Inflammatory macrophage (primary cell): ENCODE measurements around the gene SEPTIN3.
A peak's percentile ranks its signal among the peaks of the same experiment; 100 is the strongest.

Experiments
- DNase-seq, 2 donors: peaks; one replicate each; pipeline ENCODE4 v3.0.0-alpha.2; 2020 to 2022

Gene SEPTIN3

DNA sequence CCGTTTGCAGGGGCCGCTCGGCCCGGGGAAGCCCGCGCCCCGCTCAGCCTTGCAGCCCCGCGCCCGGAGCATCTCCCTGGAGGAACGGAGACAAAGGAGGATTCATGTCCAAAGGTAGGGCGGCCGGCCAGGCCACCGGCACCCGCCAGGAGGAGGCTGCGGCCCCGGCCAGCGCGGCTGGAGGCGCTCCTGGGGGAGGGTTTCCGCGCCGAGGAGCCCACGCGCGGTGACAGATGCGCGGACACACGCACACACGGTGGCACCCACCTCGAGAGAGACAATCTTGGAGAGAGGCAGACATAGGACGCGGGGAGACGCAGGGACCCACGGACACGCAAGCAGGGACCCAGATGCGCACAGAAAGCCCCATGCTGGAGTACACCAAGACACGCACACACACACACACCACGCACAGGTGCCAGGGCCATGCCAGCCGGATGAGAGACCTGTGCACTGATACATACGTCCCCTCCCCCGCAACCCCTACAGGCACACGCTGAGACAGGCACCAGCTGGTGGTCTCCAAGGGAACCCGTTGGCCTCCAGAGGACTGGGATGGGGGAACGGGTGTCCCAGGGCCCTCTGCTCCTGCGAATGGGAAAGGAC is 7.8 kb downstream of the SEPTIN3 start:
- DNase-seq = no peak

DNA sequence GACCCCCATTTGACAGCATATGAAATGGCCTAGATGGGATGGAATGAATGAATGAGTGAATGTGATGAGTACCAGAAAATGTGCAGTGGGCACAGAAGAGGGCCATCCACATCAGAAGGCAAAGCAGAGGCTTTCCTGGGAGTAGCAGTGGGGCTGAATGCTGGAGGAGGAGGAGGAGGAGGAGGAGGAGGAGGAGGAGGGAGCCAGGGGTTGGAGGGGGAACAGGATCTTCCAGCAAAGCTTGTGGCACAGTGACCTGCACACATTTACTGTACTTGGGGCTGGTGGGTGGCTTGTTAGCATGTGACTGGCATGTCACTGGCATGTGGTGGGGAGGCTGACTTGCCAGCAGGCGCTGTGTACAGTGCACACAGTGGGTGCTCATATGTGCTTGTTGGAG is 9.5 kb downstream of the SEPTIN3 start:
- DNase-seq = no peak

DNA sequence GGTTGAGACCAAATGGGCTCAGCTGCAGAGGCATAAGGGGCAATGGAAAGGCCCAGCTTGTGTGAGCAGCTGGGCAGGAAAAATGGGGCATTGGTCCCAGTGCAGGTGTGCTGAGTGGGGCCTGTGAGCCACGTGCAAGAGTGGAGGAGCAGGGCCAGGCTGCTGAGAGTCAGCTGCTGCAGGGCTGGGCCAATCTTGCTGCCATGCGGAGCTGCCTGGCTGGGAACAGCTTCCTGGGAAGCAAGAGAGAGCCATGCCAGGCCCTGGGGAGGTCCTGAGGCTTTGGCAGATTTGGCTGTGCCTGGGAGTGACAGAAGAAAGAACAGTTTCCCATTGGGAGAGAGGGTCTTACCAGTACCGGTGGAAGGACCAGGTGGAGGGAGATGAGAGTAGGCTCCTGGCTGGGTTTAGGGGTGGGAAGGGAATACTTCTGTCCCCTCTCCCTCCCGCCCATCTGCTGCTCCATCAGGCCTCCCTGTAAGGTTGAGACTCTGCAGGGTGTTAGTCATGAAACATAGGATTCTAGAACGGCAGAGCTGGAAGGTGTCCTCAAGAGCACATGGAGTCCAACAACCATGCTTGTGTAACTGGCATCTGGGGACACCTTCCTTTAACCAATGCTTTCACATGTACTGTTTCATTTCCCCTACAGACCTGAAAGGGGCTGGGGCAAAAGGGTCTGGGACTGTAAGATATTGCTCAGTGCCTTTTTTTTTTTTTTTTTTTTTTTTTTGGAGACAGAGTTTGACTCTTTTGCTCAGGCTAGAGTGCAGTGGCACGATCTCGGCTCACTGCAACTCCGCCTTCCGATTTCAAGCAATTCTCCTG is 10.4 kb downstream of the SEPTIN3 start:
- no peak for DNase-seq

DNA sequence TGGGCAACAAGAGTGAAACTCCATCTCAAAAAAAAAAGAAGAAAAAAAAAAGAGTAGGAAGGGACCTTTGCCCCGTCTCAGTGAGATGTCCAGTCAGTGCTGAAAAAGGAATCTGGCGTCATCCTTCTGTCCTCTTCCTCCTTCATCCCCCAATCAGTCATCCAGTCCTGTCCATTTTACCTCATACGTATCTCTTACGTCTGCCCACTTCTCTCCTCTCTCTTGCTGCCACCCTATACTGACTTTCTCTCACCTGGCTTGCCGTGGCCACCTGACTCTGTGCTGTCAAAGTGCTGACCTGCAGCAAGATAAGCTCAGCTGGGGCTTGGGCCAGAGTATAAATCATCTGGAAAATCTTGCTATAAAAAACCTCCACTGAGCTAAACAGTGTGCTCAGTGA is 13.6 kb downstream of the SEPTIN3 start:
- DNase-seq = peak; percentile 23 to 49

DNA sequence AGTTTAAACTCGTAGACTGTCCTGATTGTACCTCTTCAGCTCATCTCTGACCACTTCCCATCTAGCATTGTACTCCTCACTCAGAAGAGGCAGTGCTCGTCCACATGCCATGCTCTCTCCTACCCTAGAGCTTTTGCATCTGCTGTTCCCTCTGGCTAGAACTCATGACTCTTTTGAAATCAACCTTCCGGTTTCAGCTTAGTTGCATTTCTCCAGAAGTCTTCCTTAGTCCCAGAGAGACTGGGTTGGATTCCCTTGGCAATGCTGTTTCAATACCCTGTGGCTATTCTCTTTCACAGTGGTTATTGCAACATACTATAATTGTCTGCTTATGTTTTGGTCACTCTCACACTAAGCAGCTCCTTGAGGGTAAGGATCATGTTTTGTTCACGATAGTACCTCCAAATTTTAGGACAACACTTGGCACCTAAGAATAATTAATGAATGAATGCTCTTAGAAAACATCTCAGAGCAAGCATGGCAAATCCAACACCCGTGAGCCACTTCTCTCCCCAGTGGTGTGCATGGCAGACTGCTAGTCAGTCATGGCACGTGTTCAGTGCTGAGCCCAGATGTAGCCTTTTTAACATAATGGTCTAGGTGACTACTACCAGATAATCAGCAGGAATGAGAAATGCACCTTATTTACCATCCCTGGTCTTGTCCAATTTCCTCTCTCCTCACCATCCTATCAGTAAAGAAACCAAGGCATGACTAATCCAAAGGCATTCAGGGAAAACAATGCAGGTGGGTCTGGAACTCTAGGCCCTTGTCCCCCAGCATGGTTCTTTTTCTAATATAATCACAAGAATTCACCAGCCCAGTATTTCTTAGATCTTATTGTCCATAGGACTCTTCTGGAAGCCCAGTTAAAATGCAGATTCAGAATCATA is 14.5 kb downstream of the SEPTIN3 start:
- peak; percentile 75 to 81 for DNase-seq

DNA sequence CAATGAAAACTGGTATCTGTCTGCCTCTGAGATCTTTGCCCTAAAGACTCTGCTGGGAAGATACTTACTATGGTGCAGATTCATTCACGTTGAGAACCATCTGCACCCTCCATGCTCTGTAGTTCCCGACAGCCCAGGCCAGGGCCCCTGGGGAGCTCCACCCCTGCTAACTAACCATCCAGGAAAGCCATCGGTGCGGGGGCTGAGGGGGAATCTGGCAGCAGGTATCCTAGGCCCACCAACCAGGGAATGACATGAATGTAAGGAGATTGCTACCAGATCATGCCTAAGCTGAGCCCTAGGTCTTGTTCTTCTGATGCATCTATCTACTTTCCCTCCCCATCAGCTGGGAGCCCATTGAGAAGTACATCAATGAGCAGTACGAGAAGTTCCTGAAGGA is 18.0 kb downstream of the SEPTIN3 start:
- no peak for DNase-seq

DNA sequence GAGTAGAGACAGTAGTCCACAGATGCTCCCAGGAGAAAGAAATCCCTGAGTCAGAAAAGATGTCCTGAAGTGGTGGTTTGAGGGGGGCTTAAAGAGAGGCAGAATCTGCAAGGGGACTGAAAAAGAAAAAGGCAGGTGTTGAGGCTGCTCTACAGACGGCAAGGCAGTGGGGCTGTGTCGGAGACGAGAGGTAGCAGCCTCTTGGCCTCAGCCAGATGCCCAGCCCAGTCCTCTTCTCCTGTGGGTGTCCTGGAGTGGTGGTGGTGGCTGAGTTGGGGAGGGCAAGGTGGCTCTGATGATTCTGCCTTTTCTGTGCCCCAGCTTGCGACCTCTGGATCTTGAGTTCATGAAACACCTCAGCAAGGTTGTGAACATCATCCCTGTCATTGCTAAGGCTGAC is 20.0 kb downstream of the SEPTIN3 start:
- no peak for DNase-seq

DNA sequence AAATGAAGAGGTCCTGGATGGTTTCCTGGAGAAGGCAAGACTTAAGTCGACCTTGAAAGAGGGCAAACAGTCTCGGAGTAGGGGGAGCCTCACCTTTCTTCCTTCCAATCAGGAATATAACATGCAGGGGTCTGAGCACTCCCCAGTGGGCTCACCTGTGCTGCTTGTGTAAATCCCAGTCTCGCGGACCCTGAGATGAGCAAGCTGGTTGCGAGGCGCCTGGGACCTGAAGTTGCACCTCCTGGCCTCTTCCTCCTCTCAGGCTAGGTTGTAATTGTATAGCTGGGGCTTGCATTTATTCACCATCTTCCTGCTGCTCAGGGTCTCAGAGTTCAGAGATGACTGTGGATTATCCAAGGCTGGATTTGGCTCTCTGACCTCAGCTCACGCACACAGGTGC is 21.9 kb downstream of the SEPTIN3 start:
- DNase-seq = no peak

DNA sequence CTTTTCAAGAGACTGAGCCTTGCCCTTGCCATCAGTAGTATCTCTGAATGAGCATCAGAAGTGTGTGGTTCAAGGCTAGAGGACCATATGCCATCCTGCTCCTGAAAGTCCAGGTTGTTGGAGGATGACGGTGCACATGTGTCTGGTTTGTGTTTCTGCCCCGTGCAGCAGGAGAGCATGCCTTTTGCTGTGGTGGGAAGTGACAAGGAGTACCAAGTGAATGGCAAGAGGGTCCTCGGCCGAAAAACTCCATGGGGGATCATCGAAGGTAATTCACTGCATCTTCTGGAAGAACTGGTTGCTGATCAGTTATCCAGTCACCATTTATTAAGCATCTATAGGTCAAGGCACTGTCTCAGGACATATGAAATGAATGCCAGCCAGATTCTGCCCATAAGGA is 23.3 kb downstream of the SEPTIN3 start:
- DNase-seq = no peak

DNA sequence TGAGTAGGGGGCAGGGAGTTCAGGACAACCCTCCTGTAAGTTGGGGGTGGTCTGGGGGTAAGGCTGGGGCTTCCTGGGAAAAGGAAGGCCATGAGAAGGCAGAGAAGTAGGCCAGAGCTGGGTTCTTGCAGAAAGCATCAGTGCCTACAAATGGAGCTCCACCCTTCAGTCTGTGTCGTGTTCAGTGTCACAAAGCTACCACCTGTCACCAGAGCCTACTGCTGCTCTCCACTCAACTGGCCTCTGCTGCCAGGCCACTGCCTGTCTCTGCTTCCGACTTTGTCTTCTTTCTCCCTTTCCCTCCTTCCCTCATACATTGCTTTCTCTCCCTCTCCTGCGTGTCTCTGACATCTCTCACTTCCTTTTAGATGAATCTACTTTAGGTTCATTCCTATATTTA is 26.0 kb downstream of the SEPTIN3 start:
- DNase-seq = no peak

DNA sequence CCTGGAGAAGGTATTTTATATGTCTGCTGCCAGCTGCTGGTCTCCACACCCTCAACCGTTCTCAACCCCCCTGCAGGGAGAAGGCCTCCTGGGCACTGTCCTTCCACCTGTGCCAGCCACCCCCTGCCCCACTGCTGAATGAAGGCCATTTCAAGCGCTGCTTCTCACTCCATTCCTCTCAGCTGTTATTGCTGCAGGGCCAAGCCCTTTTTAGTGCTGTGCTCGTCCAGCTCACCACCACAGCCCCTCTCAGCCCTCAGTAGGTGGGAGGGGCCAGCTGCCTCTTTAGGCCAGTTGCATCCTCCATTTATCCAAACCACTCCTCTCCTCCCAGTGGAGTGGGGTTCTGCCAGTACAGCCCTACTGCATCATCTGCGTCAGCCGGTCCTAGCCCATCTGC is 27.6 kb downstream of the SEPTIN3 start:
- DNase-seq = no peak

DNA sequence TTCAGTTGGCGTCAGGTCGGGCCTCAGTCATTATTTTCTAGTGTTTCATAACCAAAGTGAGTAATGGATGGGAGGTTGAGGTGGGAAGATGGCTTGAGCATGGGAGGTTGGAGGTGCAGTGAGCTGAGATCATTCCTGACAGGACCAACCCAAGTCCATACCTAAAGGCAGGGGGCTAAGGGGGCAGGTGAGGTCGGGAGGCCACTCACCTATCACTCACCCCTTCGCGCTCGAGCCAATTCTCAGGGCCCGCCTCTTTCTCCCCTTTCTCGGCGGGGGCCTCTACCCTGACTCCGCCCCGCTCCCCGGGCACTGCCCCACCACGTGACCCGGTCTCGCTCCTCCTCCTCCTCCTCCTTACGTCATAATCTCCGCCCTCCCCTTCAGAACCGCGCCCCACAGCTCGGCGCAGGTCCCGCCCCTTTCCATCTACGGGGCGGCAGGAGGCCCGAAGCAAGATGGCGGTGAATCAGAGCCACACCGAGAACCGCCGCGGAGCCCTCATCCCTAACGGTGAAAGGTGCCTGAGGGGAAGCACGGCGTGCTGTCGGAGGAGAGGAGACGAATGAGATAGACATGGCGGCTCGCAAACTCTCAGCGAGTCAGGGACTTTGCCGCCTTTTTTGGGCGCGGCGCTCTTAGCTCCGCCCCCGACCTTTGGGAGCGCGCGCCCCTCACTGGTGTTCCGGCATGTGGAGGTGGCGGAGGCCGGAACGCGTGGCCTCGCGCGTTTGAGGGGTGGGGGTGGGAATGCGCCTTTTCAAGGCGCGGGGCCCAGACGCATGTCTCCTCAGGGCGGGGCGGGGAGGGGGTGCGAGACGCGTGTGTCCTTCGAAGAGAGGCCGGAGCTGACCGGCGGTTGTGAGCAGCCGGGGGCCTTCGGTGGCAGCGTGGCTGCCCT is 29.4 kb downstream of the SEPTIN3 start, which contains the start of gene WBP2NL:
WBP2NL (plus strand) TSS at position 428 of the 901 bp plus-strand sequence; CDS start at position 459, 31 bp downstream.
- DNase-seq = peak; percentile 91

DNA sequence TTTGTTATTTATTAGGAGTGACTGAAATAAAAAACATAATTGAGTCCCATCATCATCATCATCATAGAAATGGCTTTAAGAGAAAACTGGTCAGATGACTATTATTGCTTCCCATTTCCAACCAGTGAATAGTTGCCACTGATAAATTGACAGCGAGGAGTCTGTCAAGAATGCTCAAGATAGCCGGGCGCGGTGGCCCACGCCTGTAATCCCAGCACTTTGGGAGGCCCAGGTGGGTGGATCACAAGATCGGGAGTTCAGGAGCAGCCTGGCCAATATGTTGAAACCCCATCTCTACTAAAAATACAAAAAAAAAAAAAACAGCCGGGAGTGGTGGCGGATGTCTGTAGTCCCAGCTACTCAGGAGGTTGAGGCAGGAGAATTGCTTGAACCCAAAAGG is 31.2 kb downstream of the SEPTIN3 start:
- no peak for DNase-seq

DNA sequence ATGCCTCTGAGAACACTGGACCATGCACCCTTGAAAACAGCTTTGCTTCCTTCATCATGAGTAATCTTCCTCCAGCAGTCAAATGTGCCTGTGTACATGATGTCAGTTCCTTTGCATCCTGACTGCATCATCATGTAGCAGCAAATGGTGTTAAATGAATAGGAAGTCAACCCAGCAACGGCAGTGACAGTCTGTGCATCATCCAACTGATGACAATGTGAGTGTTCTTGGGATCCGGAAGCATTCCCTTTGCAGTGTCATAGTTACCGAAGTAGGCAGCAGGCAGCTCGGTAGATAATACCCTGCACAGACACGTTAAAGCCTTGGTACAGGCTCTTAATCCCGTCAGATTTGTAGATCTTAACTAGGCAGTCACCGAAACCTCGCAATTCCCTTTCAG is 31.9 kb downstream of the SEPTIN3 start:
- DNase-seq = no peak

DNA sequence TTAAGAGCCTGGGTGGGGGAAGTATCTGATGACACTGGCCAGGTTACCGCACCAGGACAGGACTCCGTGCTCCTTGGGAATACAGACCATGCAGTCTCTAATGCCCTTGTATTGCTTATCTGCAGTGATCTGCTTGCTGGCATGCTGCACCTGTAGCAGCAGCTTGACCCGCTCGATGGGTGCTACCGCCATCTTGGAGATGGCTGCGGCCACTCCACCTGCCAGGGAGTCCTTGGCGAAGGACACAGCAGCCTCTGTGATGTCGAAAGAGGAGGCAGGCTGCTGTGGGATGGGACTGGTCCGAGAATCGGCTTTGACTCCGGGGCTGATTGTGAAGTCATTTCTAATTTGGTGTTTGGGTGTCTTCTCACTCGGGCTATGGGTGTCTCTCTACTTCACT is 32.5 kb downstream of the SEPTIN3 start:
- no peak for DNase-seq

DNA sequence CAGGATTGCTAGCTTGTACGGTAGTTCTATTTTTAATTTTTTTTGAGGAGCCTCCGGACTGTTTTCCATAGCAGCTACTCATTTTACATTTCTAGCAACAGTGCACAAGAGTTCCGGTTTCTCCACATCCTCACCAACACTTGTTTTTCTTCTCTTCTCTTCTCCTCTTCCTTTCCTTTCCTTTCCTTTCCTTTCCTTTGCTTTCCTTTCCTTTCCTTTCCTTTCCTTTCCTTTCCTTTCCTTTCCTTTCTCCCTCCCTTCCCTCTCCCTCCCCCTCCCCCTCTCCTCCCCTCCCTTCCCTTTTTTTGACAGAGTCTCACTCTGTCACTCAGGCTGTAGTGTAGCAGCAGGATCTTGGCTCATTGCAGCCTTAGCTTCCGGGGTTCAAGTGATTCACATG is 38.7 kb downstream of the SEPTIN3 start:
- no peak for DNase-seq

DNA sequence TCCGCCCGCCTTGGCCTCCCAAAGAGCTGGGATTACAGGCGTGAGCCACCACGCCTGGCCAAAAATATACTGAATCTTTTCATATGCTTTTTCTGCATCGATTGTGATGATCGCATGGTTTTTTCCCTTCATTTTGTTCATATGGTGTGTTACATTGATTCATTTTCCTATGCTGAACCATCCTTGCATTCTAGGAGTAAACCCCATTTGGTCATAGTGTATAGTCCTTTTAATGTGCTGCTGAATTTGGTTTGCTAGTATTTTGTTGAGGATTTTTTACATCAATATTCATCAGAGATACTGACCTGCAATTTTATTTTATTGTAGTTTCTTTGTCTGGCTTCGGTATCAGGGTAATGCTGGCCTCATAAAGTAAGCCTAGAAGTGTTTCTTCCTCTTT is 41.5 kb downstream of the SEPTIN3 start:
- DNase-seq = no peak

DNA sequence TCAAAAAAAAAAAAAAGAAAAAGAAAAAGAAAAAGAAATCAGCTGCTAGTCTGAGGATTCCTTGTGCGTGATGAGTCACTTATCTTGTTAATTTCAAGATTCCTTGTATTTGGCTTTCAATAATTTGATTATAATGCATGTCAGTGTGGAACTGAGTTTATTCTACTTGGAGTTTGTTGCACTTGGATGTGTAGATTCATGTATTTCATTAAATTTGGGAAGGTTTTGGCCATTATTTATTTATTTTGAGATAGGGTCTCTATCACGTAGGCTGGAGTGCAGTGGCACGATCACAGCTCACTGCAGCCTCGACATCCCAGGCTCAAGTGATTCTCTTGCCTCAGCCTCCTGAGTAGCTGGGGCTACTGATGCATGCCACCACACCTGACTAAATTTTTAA is 44.1 kb downstream of the SEPTIN3 start:
- DNase-seq = no peak

DNA sequence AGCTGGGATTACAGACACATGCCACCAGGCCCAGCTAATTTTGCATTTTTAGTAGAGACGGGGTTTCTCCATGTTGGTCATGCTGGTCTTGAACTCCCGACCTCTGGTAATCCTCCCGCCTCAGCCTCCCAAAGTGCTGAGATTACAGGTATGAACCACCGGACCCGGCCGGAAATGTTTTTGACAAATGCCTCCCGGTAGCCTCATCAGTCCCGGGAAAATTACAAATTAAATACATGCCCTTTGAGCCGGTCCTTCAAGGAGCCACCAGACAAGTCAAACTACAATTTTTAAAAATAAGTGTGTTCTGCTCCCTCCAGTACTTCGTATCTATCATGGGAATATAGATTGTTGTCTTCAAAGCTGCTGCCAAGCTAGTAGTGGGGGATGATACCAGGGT is 46.9 kb downstream of the SEPTIN3 start:
- no peak for DNase-seq

DNA sequence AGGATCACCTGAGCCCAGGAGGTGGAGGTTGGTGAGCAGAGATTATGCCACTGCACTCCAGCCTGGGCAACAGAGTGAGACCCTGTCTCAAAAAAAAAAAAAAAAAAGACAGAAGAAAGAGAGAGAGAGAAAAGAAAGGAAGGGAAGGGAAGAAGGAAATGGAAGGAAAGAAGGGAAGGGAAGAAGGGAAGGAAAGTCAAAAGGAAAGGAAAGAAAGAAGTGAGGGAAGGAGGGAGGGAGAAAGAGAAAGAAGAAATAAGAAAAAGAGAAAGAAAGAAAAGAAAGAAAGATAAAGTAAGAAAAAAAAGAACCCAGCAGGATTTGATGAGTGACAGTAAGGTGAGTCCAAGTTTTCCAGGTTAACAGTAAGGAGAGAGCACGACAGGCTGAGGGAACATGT is 49.0 kb downstream of the SEPTIN3 start:
- no peak for DNase-seq
